Caco-2 (cell line): ENCODE data around the gene RAB24. TPM values are rescaled to one million over a fixed set of nuclear protein-coding genes. Genes with fewer than 3 reads are reported as not detected.

ENCODE experiments used
- BruUV-seq: library from RNA; stranded (reverse); fragments of 400-500 nt; replicated peaks from 2 replicates; lab custom pipeline; 2021; lab: Mats Ljungman, UMichigan
- CTCF ChIA-PET: fragments of 300-600 bp; sonication (Branson Sonifier 250); formaldehyde crosslinking; loops from one replicate; lab custom pipeline; 2022; ENCODE audit warnings: antibody characterized with exemption; lab: Charles Lee
- POLR2A ChIA-PET: fragments of 300-600 bp; sonication (Branson Sonifier 250); formaldehyde crosslinking; loops from one replicate; lab custom pipeline; 2022; ENCODE audit warnings: antibody characterized with exemption; lab: Charles Lee
- DNase-seq, 2 experiments: peaks; one replicate each; pipeline versions ENCODE4 v3.0.0 to v3.0.0-alpha.2; 2020 to 2022
- H3K27me3 ChIP-seq: replicated peaks from 2 replicates; pipeline ENCODE4 v1.6.0; 2011; ENCODE audit warnings: low read length; ENCODE audit not compliant: control insufficient read depth, insufficient read depth
- H3K36me3 ChIP-seq: 2 replicates; pipeline ENCODE4 v1.5.1; 2011; ENCODE audit warnings: low read length; ENCODE audit not compliant: control insufficient read depth, insufficient read depth
- H3K4me1 ChIP-seq: fragments of 250-450 bp; sonication (Bioruptor Pico); 2 replicates; pipeline ENCODE4 v1.5.1; 2020; ENCODE audit warnings: mild to moderate bottlenecking
- H3K4me3 ChIP-seq: 2 replicates; pipeline ENCODE4 v1.5.1; 2011; ENCODE audit warnings: low read depth, mild to moderate bottlenecking, control low read depth, low read length
- H3K9me3 ChIP-seq: fragments of 250-450 bp; sonication (Bioruptor Pico); 2 replicates; pipeline ENCODE4 v1.5.1; 2020; ENCODE audit warnings: mild to moderate bottlenecking, moderate library complexity
- H3K27ac Mint-ChIP-seq: one replicate; pipeline ENCODE4 v1.8.0; 2022; ENCODE audit warnings: mixed read lengths; ENCODE audit not compliant: unreplicated experiment
- H3K27me3 Mint-ChIP-seq: one replicate; pipeline ENCODE4 v1.8.0; 2022; ENCODE audit warnings: mixed read lengths; ENCODE audit not compliant: insufficient read depth, unreplicated experiment
- H3K36me3 Mint-ChIP-seq: one replicate; pipeline ENCODE4 v1.8.0; 2022; ENCODE audit warnings: mild to moderate bottlenecking, mixed read lengths; ENCODE audit not compliant: insufficient read depth, unreplicated experiment
- H3K4me1 Mint-ChIP-seq: one replicate; pipeline ENCODE4 v1.8.0; 2022; ENCODE audit warnings: low read depth, mixed read lengths; ENCODE audit not compliant: unreplicated experiment
- H3K4me3 Mint-ChIP-seq: one replicate; pipeline ENCODE4 v1.8.0; 2022; ENCODE audit warnings: mild to moderate bottlenecking, moderate library complexity, mixed read lengths; ENCODE audit not compliant: unreplicated experiment
- H3K9me3 Mint-ChIP-seq: one replicate; pipeline ENCODE4 v1.8.0; 2022; ENCODE audit warnings: mixed read lengths; ENCODE audit not compliant: unreplicated experiment
- CTCF ChIP-seq, 2 experiments: fragments of 200-600 bp in 1 of 2; IDR thresholded peaks; 1 replicate in 1 of 2; 2 replicates in 1 of 2; pipeline versions ENCODE4 v1.5.1 to v1.8.0; 2011 to 2022; ENCODE audit warnings: antibody characterized with exemption in 1 of 2, control low read depth in 1 of 2, inconsistent platforms in 1 of 2, low read depth in 1 of 2, low read length in 1 of 2, mild to moderate bottlenecking in 1 of 2, moderate library complexity in 1 of 2; ENCODE audit not compliant: insufficient read depth in 1 of 2, severe bottlenecking in 1 of 2, unreplicated experiment in 1 of 2
- intact Hi-C: fragments of 100-400 bp; cut with micrococcal nuclease; formaldehyde crosslinking; loops from one replicate; pipeline ENCODE4 v1.10.0; 2022; ENCODE audit not compliant: unreplicated experiment
- total RNA-seq: library from RNA; stranded (reverse); gene quantifications from 2 replicates; pipeline ENCODE4 v1.2.3, GENCODE V29; 2022

RAB24 gene
- total RNA-seq, 1 experiment from 2014 or later, result 29.9 TPM

- no TSS peak for BruUV-seq
- CTCF ChIA-PET, result interaction anchor here (0.6 kb wide), 2 partner anchors 38 to 273 kb away, joined by 4 to 7 read pairs; no protein-coding TSS in a partner anchor
- Histone ChIP-seq H3K27me3 (no peaks in the 10 kb centered on the region), H3K4me1 (peaks cover 26% of the 10 kb centered on the region), H3K36me3 (peaks cover 8% of the 10 kb centered on the region), H3K9me3 (no peaks in the 10 kb centered on the region), H3K4me3 (no peak overlapping the region)
- Mint-ChIP-seq H3K4me1 (peaks cover 21% of the 10 kb centered on the region), H3K9me3 (no peaks in the 10 kb centered on the region), H3K36me3 (peaks cover 66% of the 10 kb centered on the region), H3K27ac (peak overlapping the region; percentile 32), H3K27me3 (no peaks in the 10 kb centered on the region), H3K4me3 (no peak overlapping the region)
- DNase-seq, result no peak
- POLR2A ChIA-PET, result interaction anchor here (0.6 kb wide), 1 partner anchor 16 kb away, joined by 8 read pairs; no protein-coding TSS in a partner anchor
- intact Hi-C loops, result no loop called here
- TF ChIP-seq CTCF (IDR thresholded peaks at IDR 0.05; ENCODE audit: insufficient read depth in 1 of 2, low read depth in 1 of 2, low read length in 1 of 2, severe bottlenecking in 1 of 2, unreplicated experiment in 1 of 2), result no peak
Observed at GRCh38 chr5:177299697-177300096, 3.8 kb downstream of the RAB24 start.

- BruUV-seq, result no TSS peak
- Mint-ChIP-seq H3K27ac (no peak overlapping the region), H3K36me3 (peaks cover 57% of the 10 kb centered on the region), H3K4me3 (no peak overlapping the region), H3K4me1 (peaks cover 21% of the 10 kb centered on the region), H3K27me3 (no peaks in the 10 kb centered on the region), H3K9me3 (no peaks in the 10 kb centered on the region)
- no peak for TF ChIP-seq CTCF (IDR thresholded peaks at IDR 0.05; ENCODE audit: insufficient read depth in 1 of 2, low read depth in 1 of 2, low read length in 1 of 2, severe bottlenecking in 1 of 2, unreplicated experiment in 1 of 2)
- peaks cover 12% of the 10 kb centered on the region for H3K36me3 ChIP-seq
- intact Hi-C loops, result no loop called here
- peaks cover 23% of the 10 kb centered on the region for H3K4me1 ChIP-seq
- no peaks in the 10 kb centered on the region for H3K27me3 ChIP-seq
- H3K9me3 ChIP-seq, result no peaks in the 10 kb centered on the region
- no peak for DNase-seq
- CTCF ChIA-PET, result interaction anchor here (0.8 kb wide), 1 partner anchor 12 kb away, joined by 4 read pairs; no protein-coding TSS in a partner anchor
- POLR2A ChIA-PET, result no interaction called here
- H3K4me3 ChIP-seq, result no peak overlapping the region
Observed at GRCh38 chr5:177297922-177298321, 5.6 kb downstream of the RAB24 start.

GRCh38 chr5:177296581-177296980 is 6.9 kb downstream of the RAB24 start:
- Histone ChIP-seq H3K4me3 (no peak overlapping the region), H3K36me3 (peaks cover 11% of the 10 kb centered on the region), H3K27me3 (no peaks in the 10 kb centered on the region), H3K4me1 (peaks cover 14% of the 10 kb centered on the region), H3K9me3 (no peaks in the 10 kb centered on the region)
- Mint-ChIP-seq H3K36me3 (peaks cover 67% of the 10 kb centered on the region), H3K27me3 (no peaks in the 10 kb centered on the region), H3K27ac (no peak overlapping the region), H3K4me1 (peaks cover 11% of the 10 kb centered on the region), H3K9me3 (no peaks in the 10 kb centered on the region), H3K4me3 (no peak overlapping the region)
- TF ChIP-seq CTCF (IDR thresholded peaks at IDR 0.05; ENCODE audit: insufficient read depth in 1 of 2, low read depth in 1 of 2, low read length in 1 of 2, severe bottlenecking in 1 of 2, unreplicated experiment in 1 of 2), result no peak
- BruUV-seq, result no TSS peak
- intact Hi-C loops, result no loop called here
- DNase-seq, result no peak
- ChIA-PET CTCF (no interaction called here), POLR2A (no interaction called here)
